ENCODE measurements around the gene PER2.

Gene PER2

GRCh38 chr2:238267341-238267710 is 21.1 kb downstream of the PER2 start:
- TF ChIP-seq, protein P1, sequence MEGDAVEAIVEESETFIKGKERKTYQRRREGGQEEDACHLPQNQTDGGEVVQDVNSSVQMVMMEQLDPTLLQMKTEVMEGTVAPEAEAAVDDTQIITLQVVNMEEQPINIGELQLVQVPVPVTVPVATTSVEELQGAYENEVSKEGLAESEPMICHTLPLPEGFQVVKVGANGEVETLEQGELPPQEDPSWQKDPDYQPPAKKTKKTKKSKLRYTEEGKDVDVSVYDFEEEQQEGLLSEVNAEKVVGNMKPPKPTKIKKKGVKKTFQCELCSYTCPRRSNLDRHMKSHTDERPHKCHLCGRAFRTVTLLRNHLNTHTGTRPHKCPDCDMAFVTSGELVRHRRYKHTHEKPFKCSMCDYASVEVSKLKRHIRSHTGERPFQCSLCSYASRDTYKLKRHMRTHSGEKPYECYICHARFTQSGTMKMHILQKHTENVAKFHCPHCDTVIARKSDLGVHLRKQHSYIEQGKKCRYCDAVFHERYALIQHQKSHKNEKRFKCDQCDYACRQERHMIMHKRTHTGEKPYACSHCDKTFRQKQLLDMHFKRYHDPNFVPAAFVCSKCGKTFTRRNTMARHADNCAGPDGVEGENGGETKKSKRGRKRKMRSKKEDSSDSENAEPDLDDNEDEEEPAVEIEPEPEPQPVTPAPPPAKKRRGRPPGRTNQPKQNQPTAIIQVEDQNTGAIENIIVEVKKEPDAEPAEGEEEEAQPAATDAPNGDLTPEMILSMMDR (conservative IDR thresholded peaks at IDR 0.05): no peak
- H3K27ac ChIP-seq: no peak overlapping the region

DNA sequence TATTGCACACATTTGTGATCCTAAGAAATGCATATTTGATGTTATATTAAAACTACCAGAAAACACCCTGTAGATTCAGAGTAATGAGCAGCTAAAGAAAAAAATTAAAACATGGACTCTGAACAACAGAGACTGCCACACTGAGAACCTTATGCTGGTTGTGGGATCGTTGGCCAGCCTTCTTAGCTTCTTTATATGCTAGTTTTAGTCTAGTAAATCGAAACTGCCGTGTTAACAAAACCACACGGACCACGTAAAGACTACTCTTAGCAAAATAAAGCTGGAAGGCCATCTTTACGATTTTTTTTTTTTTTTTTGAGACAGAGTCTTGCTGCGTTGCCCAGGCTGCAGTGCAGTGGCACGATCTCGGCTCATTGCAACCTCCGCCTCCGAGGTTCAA is 22.8 kb downstream of the PER2 start:
- TF ChIP-seq, protein P1 (conservative IDR thresholded peaks at IDR 0.05): no peak
- H3K27ac ChIP-seq: peak overlapping the region; percentile 85

GRCh38 chr2:238264072-238264460 is 24.3 kb downstream of the PER2 start:
- TF ChIP-seq, protein P1 (conservative IDR thresholded peaks at IDR 0.05): no peak
- peak overlapping the region; percentile 85 for H3K27ac ChIP-seq

- peak overlapping the region; percentile 85 for H3K27ac ChIP-seq
- TF ChIP-seq, protein P1 (conservative IDR thresholded peaks at IDR 0.05): peak; percentile 86
Measured at GRCh38 chr2:238263204-238264071, 25.0 kb downstream of the PER2 start.

GRCh38 chr2:238262496-238263122 is 25.8 kb downstream of the PER2 start:
- TF ChIP-seq, protein P1 (conservative IDR thresholded peaks at IDR 0.05): no peak
- peak overlapping the region; percentile 85 for H3K27ac ChIP-seq

- H3K27ac ChIP-seq: peak overlapping the region; percentile 85
- TF ChIP-seq, protein P1 (conservative IDR thresholded peaks at IDR 0.05): no peak
Measured at GRCh38 chr2:238261718-238262375, 26.6 kb downstream of the PER2 start.

GRCh38 chr2:238260883-238261282 is 27.5 kb downstream of the PER2 start:
- TF ChIP-seq, protein P1 (conservative IDR thresholded peaks at IDR 0.05): no peak
- peak overlapping the region; percentile 85; the same call in 1 of the 2 replicates for H3K27ac ChIP-seq

Data from VCaP (cell line).